Activated CD4-positive, alpha-beta T cell treated with anti-CD3 and anti-CD28 coated beads, Interleukin-2, amount 10 ng/mL, durations not matched to agents 24 days and 14 days (primary cell): ENCODE results near the gene NEURL1. TPM values are rescaled to one million over a fixed set of nuclear protein-coding genes. Genes with fewer than 3 reads are reported as not detected.
"Not testable (repeated sequence)": the region's sequence is repeated elsewhere in the genome, so short reads cannot be mapped to it uniquely, and the experiment has no call there.

Experiments
- DNase-seq: peaks from one replicate; pipeline ENCODE4 v3.0.0; 2022
- H3K27ac Mint-ChIP-seq: one replicate; pipeline ENCODE4 v1.8.0; 2022; ENCODE audit warnings: mild to moderate bottlenecking, mixed read lengths
- H3K27me3 Mint-ChIP-seq: one replicate; pipeline ENCODE4 v1.8.0; 2022; ENCODE audit warnings: mixed read lengths
- H3K36me3 Mint-ChIP-seq: one replicate; pipeline ENCODE4 v1.8.0; 2022; ENCODE audit warnings: low read depth, mild to moderate bottlenecking, mixed read lengths
- H3K4me1 Mint-ChIP-seq: one replicate; pipeline ENCODE4 v1.8.0; 2021; ENCODE audit warnings: mixed read lengths
- H3K4me3 Mint-ChIP-seq: one replicate; pipeline ENCODE4 v1.8.0; 2022; ENCODE audit warnings: mild to moderate bottlenecking, moderate library complexity, mixed read lengths
- H3K9me3 Mint-ChIP-seq: one replicate; pipeline ENCODE4 v1.8.0; 2021; ENCODE audit warnings: mixed read lengths
- intact Hi-C: fragments of 100-400 bp; cut with micrococcal nuclease; formaldehyde crosslinking; loops from one replicate; pipeline ENCODE4 v1.15.1; 2023
- total RNA-seq: library from RNA; stranded (reverse); gene quantifications from 2 replicates; pipeline ENCODE4 v1.2.3, GENCODE V29; 2022

The NEURL1 gene
- total RNA-seq, 1 donor from 2014 or later: 2.8 TPM

DNA sequence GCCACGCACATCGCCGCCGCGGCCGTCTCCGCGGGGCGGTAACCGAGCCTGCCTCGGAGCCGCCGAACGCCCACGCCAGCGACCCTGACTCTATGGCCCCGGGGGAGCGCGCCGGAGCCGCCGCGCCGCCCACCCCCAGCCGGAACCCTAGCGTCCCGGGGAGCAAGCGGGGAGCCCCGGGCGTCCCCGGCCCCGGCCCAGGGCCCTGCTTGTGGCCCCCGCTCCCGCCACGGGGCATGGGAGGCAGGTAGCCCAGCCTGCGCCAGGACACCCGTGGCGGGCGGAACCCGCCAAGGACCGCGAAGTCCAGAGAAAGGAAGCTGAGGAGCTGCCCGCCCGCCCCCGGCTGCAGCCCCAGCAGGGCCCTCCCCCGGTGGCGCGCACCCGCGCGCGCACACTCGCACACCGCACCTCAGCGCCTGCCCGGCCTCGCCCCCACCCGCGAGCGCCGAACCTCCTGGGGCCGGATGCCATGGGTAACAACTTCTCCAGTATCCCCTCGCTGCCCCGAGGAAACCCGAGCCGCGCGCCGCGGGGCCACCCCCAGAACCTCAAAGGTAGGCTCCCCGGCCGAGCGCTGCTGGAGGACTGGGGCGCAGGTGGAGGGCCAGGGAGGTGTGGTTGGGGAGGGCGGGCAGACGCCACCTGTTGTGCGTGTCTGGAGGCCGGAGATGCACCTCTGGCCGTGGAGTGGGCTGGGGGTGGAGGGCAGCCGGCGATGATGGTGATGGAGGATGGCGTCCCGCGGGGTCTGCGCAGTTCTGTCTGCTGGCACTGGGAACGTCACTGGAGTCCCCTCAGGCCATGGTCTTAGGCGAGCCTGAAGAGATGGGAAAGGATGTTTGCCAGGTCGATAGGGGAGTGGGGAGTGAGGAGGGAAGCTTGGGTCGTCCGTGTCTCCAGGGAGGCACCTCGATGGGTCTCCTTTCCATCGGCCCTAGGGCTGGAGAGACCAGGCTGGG, 692 bp downstream of the NEURL1 start:
- H3K9me3 Mint-ChIP-seq: no peaks in the 10 kb centered on the region
- intact Hi-C loops: loop anchor here (1.0 to 5.0 kb wide), 2 partner anchors 10 to 577 kb away; partner anchors contain the start of gene CNNM2

DNA sequence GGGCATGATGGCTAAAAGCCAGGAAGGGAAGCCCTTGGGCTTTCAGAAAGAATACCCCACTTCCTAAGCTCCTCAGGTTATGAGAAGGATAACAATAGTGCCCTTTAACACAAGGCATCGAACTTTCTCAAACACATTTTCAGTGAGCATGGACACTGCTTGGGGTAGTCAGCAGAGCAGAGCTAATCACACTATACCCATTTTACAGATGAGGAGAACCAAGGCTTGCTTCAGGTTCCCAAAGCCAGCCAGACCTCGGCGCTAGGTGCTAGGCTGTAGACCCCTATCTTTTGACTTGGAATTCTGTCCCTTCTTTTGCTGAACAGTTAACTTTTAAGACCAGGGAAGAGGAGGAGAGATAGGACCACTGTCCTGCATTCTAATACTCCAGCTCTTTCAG, 1.8 kb downstream of the NEURL1 start:
- Mint-ChIP-seq H3K4me1 (peaks cover 24% of the 10 kb centered on the region), H3K4me3 (peak overlapping the region; percentile 73), H3K9me3 (no peaks in the 10 kb centered on the region), H3K36me3 (no peaks in the 10 kb centered on the region), H3K27me3 (peaks cover 71% of the 10 kb centered on the region), H3K27ac (no peak overlapping the region)
- intact Hi-C loops: no loop called here
- DNase-seq: no peak

More for the DNA sequence above, 692 bp downstream of the NEURL1 start:
- peak; percentile 84 for DNase-seq
- H3K27me3 Mint-ChIP-seq: peaks cover 68% of the 10 kb centered on the region
- H3K27ac Mint-ChIP-seq: peak overlapping the region; percentile 24
- peaks cover 22% of the 10 kb centered on the region for H3K4me1 Mint-ChIP-seq
- H3K4me3 Mint-ChIP-seq: peak overlapping the region; percentile 73
- H3K36me3 Mint-ChIP-seq: no peaks in the 10 kb centered on the region

- Mint-ChIP-seq H3K27ac (no peak overlapping the region), H3K36me3 (no peaks in the 10 kb centered on the region), H3K27me3 (peaks cover 74% of the 10 kb centered on the region), H3K4me1 (peaks cover 28% of the 10 kb centered on the region), H3K4me3 (no peak overlapping the region), H3K9me3 (no peaks in the 10 kb centered on the region)
- intact Hi-C loops: no loop called here
- DNase-seq: no peak
These were observed 3.8 kb downstream of the NEURL1 start for GRCh38 chr10:103497161-103497915.

- Mint-ChIP-seq H3K4me3 (no peak overlapping the region), H3K4me1 (peaks cover 28% of the 10 kb centered on the region), H3K27me3 (peaks cover 74% of the 10 kb centered on the region), H3K9me3 (no peaks in the 10 kb centered on the region), H3K27ac (no peak overlapping the region), H3K36me3 (no peaks in the 10 kb centered on the region)
- DNase-seq: no peak
- intact Hi-C loops: no loop called here
These were observed 5.6 kb downstream of the NEURL1 start for GRCh38 chr10:103498936-103499638.

GRCh38 chr10:103499881-103500280, 6.4 kb downstream of the NEURL1 start:
- H3K4me1 Mint-ChIP-seq: peaks cover 30% of the 10 kb centered on the region
- intact Hi-C loops: loop anchor here (5.0 kb wide), 1 partner anchor 187 kb away; no protein-coding TSS in a partner anchor
- peaks cover 70% of the 10 kb centered on the region for H3K27me3 Mint-ChIP-seq
- H3K36me3 Mint-ChIP-seq: peaks cover 3% of the 10 kb centered on the region
- no peak overlapping the region for H3K27ac Mint-ChIP-seq
- no peak overlapping the region for H3K4me3 Mint-ChIP-seq
- no peak for DNase-seq
- no peaks in the 10 kb centered on the region for H3K9me3 Mint-ChIP-seq

- intact Hi-C loops: loop anchor here (5.0 kb wide), 1 partner anchor 187 kb away; no protein-coding TSS in a partner anchor
- no peak for DNase-seq
- Mint-ChIP-seq H3K27ac (peak overlapping the region; percentile 31), H3K9me3 (no peaks in the 10 kb centered on the region), H3K36me3 (peaks cover 3% of the 10 kb centered on the region), H3K27me3 (peaks cover 64% of the 10 kb centered on the region), H3K4me3 (peak overlapping the region; percentile 21), H3K4me1 (peaks cover 30% of the 10 kb centered on the region)
These were observed 7.0 kb downstream of the NEURL1 start for GRCh38 chr10:103500481-103500880.

GRCh38 chr10:103501186-103501585, 7.7 kb downstream of the NEURL1 start:
- peak overlapping the region; percentile 31 for H3K27ac Mint-ChIP-seq
- peaks cover 64% of the 10 kb centered on the region for H3K27me3 Mint-ChIP-seq
- DNase-seq: no peak
- no peaks in the 10 kb centered on the region for H3K9me3 Mint-ChIP-seq
- peaks cover 3% of the 10 kb centered on the region for H3K36me3 Mint-ChIP-seq
- intact Hi-C loops: loop anchor here (5.0 kb wide), 1 partner anchor 186 kb away; no protein-coding TSS in a partner anchor
- H3K4me1 Mint-ChIP-seq: peaks cover 30% of the 10 kb centered on the region
- H3K4me3 Mint-ChIP-seq: peak overlapping the region; percentile 21

DNA sequence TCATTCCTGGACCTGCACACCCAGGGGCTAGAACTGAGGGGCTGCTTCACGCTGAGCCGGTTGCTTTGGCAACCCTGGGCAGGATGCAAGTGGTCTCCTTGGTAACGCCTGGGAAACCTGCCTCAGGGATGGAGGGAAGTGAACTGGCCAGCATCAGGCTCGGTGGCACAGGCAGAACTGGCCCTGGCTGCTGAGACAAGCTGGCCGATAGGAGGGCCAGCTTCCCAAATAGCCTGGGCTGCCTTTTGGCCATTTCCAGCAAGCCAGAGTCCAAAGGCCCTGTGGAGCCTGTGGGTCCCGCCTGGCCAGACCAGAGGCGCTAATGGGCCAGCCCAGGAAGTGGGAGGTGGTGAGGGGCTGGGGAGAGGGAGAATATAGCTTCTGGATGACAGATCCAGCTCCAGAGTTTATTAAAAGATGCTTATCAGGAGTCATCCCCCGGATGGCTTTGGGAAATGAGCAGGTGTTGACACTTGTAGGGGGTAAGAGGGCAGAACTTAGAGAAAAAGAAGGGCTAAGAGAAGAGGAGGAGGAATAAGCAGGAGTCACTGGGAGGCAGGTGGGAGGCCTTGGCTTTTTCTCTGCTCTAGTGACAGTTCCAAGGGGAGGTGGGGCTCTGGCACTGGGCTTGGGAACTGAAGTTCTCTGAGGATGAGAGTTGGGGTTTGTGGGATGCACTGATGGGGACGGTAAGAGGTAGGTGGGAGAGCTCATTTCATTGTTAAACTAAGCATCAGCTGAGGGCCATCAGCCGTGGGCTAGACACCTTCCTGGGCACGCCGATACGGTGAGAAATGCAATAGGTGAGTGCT, 9.6 kb downstream of the NEURL1 start:
- Mint-ChIP-seq H3K4me3 (peak overlapping the region; percentile 4), H3K9me3 (no peaks in the 10 kb centered on the region), H3K4me1 (peaks cover 31% of the 10 kb centered on the region), H3K27ac (peak overlapping the region; percentile 43), H3K27me3 (peaks cover 63% of the 10 kb centered on the region), H3K36me3 (peaks cover 3% of the 10 kb centered on the region)
- intact Hi-C loops: loop anchor here (5.0 kb wide), 1 partner anchor 184 kb away; no protein-coding TSS in a partner anchor
- no peak for DNase-seq

GRCh38 chr10:103503777-103504176, 10.3 kb downstream of the NEURL1 start:
- intact Hi-C loops: loop anchor here (1.0 to 5.0 kb wide), 3 partner anchors 10 to 184 kb away; partner anchors contain the start of gene NEURL1
- Mint-ChIP-seq H3K4me1 (peaks cover 31% of the 10 kb centered on the region), H3K27me3 (peaks cover 64% of the 10 kb centered on the region)
- not testable (repeated sequence) for DNase-seq, H3K4me3 Mint-ChIP-seq, H3K9me3 Mint-ChIP-seq, H3K27ac Mint-ChIP-seq, H3K36me3 Mint-ChIP-seq

GRCh38 chr10:103504181-103504783, 10.8 kb downstream of the NEURL1 start:
- Mint-ChIP-seq H3K27me3 (peaks cover 59% of the 10 kb centered on the region), H3K36me3 (peaks cover 3% of the 10 kb centered on the region), H3K4me1 (peaks cover 31% of the 10 kb centered on the region), H3K4me3 (peak overlapping the region; percentile 53), H3K9me3 (no peaks in the 10 kb centered on the region), H3K27ac (peak overlapping the region; percentile 59)
- intact Hi-C loops: loop anchor here (1.0 to 5.0 kb wide), 3 partner anchors 11 to 183 kb away; partner anchors contain the start of gene NEURL1
- DNase-seq: peak; percentile 84

- Mint-ChIP-seq H3K9me3 (no peaks in the 10 kb centered on the region), H3K4me3 (no peak overlapping the region), H3K27ac (no peak overlapping the region), H3K4me1 (peaks cover 22% of the 10 kb centered on the region), H3K27me3 (peaks cover 52% of the 10 kb centered on the region), H3K36me3 (peaks cover 3% of the 10 kb centered on the region)
- intact Hi-C loops: no loop called here
- no peak for DNase-seq
These were observed 12.6 kb downstream of the NEURL1 start for GRCh38 chr10:103506061-103506460.
